Spleen (tissue), 11 donors: ENCODE measurements around the gene MICAL3. TPM values are rescaled to one million over a fixed set of nuclear protein-coding genes. Genes with fewer than 3 reads are reported as not detected.
A peak's percentile ranks its signal among the peaks of the same experiment; 100 is the strongest.

Experiments used
- DNase-seq: peaks from one replicate; pipeline ENCODE4 v3.0.0-alpha.2; 2020
- H3K27ac ChIP-seq, 8 donors: fragments of 200-600 bp; sonication (generic) in 7 of 8; 1 replicate in 4 of 8; 2 replicates in 4 of 8; pipeline versions ENCODE4 v1.5.0 to v1.8.0; 2016 to 2021; ENCODE audit warnings: inconsistent platforms in 4 of 8, mild to moderate bottlenecking in 4 of 8, moderate library complexity in 1 of 8
- H3K27me3 ChIP-seq, 7 donors: fragments of 200-600 bp; sonication (generic) in 6 of 7; replicated peaks in 1 of 7; 1 replicate in 4 of 7; 2 replicates in 3 of 7; pipeline versions ENCODE4 v1.5.0 to v1.8.0; 2016 to 2021; ENCODE audit warnings: inconsistent platforms in 3 of 7, mild to moderate bottlenecking in 1 of 7
- H3K36me3 ChIP-seq, 6 donors: fragments of 200-600 bp; sonication (generic) in 5 of 6; 1 replicate in 4 of 6; 2 replicates in 2 of 6; pipeline versions ENCODE4 v1.5.0 to v1.8.0; 2016 to 2021; ENCODE audit warnings: inconsistent platforms in 2 of 6
- H3K4me1 ChIP-seq, 6 donors: fragments of 200-600 bp; sonication (generic) in 5 of 6; 1 replicate in 3 of 6; 2 replicates in 3 of 6; pipeline versions ENCODE4 v1.5.0 to v1.8.0; 2016 to 2021; ENCODE audit warnings: inconsistent platforms in 3 of 6
- H3K4me3 ChIP-seq, 8 donors: fragments of 200-600 bp; sonication (generic) in 7 of 8; 1 replicate in 4 of 8; 2 replicates in 4 of 8; pipeline versions ENCODE4 v1.5.0 to v1.8.0; 2016 to 2021; ENCODE audit warnings: inconsistent platforms in 4 of 8, mild to moderate bottlenecking in 4 of 8, moderate library complexity in 2 of 8
- H3K9me3 ChIP-seq, 8 donors: fragments of 200-600 bp; sonication (generic) in 7 of 8; 1 replicate in 4 of 8; 2 replicates in 4 of 8; pipeline versions ENCODE4 v1.5.0 to v1.8.0; 2016 to 2021; ENCODE audit warnings: inconsistent platforms in 4 of 8
- POLR2A ChIP-seq, 3 donors: fragments of 450-650 bp; IDR thresholded peaks; one replicate each; pipeline ENCODE4 v1.5.1; 2017; ENCODE audit warnings: antibody characterized with exemption in 3 of 3, mild to moderate bottlenecking in 1 of 3
- POLR2AphosphoS5 ChIP-seq, 3 donors: sonication (generic); formaldehyde crosslinking; IDR thresholded peaks; one replicate each; pipeline ENCODE4 v1.5.1; 2017; ENCODE audit warnings: antibody characterized with exemption in 3 of 3
- WGBS, 5 donors: extraction: QIAGEN DNeasy Blood & Tissue Kit in 3 of 5; methylation state at CpG; one replicate each; pipeline versions ENCODE4 v1.1.5 to v1.1.7; 2013 to 2018; 5-methylcytosine and 5-hydroxymethylcytosine counted together
- intact Hi-C: fragments of 100-400 bp; cut with DNase I; formaldehyde crosslinking; loops from one replicate; pipeline ENCODE4 v1.15.0; 2023; ENCODE audit warnings: low total_unique reads
- polyA plus RNA-seq, 3 donors: library from polyadenylated mRNA; stranded (reverse); fragments of 200-250 nt; gene quantifications; one replicate each; pipeline ENCODE4 v1.2.1, GENCODE V29; 2013
- total RNA-seq, 7 donors: library from RNA; depleted of rRNA in 3 of 7; stranded (reverse); fragments of >200 nt in 3 of 7; fragmentation: NEBNext Ultra II Directional in 4 of 7; extraction: Animal tissue kit (Norgen Biotek cat#: 25700) in 4 of 7; gene quantifications; one replicate each; pipeline versions ENCODE4 v1.1.0 to v1.2.1, GENCODE V29; 2016 to 2021
- TF ChIP-seq, protein P1 (sequence below), 11 experiments: fragments of 200-600 bp in 7 of 11; fragments of 450-650 bp in 4 of 11; sonication (generic) in 4 of 11; IDR thresholded peaks in 8 of 11; conservative IDR thresholded peaks in 3 of 11; 1 replicate in 7 of 11; 2 replicates in 4 of 11; pipeline versions ENCODE4 v1.4.0 to v1.8.0; 2016 to 2021; ENCODE audit warnings: antibody characterized with exemption in 11 of 11, inconsistent platforms in 4 of 11, mild to moderate bottlenecking in 1 of 11
- donor health status: healthy with polysubstance abuse.
- donor health status: DM: no; HTN: no; CAD: no; lungs with moderate emphysema.
- donor health status: DM: no; HTN: no; CAD: no.
- donor health status: Bipolar disorder and iron deficiency.
- donor health status: healthy.
- donor health status: DM: no; HTN: no; CAD: no.
- donor health status: DM: yes; HTN: yes; CAD: no.

The MICAL3 gene
- total and polyA plus RNA-seq, 10 donors, result 2.6 to 133 (median 75.2) TPM

GRCh38 chr22:17962168-17962567 lies 62.2 kb downstream of the MICAL3 start:
- H3K4me3 ChIP-seq, result no peak overlapping the region
- peaks cover 7 to 86% (median 53%) of the 10 kb centered on the region in 6 donors for H3K4me1 ChIP-seq
- TF ChIP-seq POLR2A (IDR thresholded peaks at IDR 0.05) (no peak), POLR2AphosphoS5 (IDR thresholded peaks at IDR 0.05) (no peak)
- TF ChIP-seq, protein P1, sequence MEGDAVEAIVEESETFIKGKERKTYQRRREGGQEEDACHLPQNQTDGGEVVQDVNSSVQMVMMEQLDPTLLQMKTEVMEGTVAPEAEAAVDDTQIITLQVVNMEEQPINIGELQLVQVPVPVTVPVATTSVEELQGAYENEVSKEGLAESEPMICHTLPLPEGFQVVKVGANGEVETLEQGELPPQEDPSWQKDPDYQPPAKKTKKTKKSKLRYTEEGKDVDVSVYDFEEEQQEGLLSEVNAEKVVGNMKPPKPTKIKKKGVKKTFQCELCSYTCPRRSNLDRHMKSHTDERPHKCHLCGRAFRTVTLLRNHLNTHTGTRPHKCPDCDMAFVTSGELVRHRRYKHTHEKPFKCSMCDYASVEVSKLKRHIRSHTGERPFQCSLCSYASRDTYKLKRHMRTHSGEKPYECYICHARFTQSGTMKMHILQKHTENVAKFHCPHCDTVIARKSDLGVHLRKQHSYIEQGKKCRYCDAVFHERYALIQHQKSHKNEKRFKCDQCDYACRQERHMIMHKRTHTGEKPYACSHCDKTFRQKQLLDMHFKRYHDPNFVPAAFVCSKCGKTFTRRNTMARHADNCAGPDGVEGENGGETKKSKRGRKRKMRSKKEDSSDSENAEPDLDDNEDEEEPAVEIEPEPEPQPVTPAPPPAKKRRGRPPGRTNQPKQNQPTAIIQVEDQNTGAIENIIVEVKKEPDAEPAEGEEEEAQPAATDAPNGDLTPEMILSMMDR (IDR thresholded peaks at IDR 0.05 in 8 of 11, conservative IDR thresholded peaks at IDR 0.05 in 3 of 11), result no peak
- intact Hi-C loops, result no loop called here
- no peak for DNase-seq
- no peaks in the 10 kb centered on the region for H3K27me3 ChIP-seq
- no peak overlapping the region for H3K27ac ChIP-seq
- whole genome bisulfite sequencing, 5 donors, result 88 to 94% (median 90%) methylated on average over 13 of the region's 13 CpGs
- H3K9me3 ChIP-seq, result no peaks in the 10 kb centered on the region
- peaks cover 0 to 25% (median 0%) of the 10 kb centered on the region in 6 donors for H3K36me3 ChIP-seq

DNA sequence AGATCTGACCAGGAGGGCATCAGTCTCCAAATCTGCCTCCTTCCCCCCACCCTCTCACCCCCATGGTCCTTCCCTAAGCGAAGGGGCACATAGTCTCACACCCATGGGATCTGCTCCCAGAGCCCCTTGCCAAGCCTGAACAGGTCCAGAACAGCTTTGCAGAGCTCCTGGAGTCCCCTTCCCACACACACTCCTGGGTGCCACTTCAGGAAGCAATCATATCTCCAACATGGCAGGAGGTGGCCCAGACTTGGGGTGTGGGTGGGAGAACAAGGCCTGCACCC lies 63.0 kb downstream of the MICAL3 start:
- H3K27me3 ChIP-seq, result no peaks in the 10 kb centered on the region
- TF ChIP-seq, protein P1 (IDR thresholded peaks at IDR 0.05 in 8 of 11, conservative IDR thresholded peaks at IDR 0.05 in 3 of 11), result no peak
- no peak for TF ChIP-seq POLR2AphosphoS5 (IDR thresholded peaks at IDR 0.05)
- no peak for TF ChIP-seq POLR2A (IDR thresholded peaks at IDR 0.05)
- intact Hi-C loops, result no loop called here
- DNase-seq, result peak; percentile 54
- H3K4me1 ChIP-seq, result peaks cover 7 to 86% (median 49%) of the 10 kb centered on the region in 6 donors
- H3K9me3 ChIP-seq, result no peaks in the 10 kb centered on the region
- H3K36me3 ChIP-seq, result peaks cover 0 to 28% (median 0%) of the 10 kb centered on the region in 6 donors
- H3K27ac ChIP-seq, result no peak overlapping the region
- WGBS, 5 donors, result 0 to 100% (median 78%) methylated on average over 1 of the region's 1 CpG
- no peak overlapping the region for H3K4me3 ChIP-seq

DNA sequence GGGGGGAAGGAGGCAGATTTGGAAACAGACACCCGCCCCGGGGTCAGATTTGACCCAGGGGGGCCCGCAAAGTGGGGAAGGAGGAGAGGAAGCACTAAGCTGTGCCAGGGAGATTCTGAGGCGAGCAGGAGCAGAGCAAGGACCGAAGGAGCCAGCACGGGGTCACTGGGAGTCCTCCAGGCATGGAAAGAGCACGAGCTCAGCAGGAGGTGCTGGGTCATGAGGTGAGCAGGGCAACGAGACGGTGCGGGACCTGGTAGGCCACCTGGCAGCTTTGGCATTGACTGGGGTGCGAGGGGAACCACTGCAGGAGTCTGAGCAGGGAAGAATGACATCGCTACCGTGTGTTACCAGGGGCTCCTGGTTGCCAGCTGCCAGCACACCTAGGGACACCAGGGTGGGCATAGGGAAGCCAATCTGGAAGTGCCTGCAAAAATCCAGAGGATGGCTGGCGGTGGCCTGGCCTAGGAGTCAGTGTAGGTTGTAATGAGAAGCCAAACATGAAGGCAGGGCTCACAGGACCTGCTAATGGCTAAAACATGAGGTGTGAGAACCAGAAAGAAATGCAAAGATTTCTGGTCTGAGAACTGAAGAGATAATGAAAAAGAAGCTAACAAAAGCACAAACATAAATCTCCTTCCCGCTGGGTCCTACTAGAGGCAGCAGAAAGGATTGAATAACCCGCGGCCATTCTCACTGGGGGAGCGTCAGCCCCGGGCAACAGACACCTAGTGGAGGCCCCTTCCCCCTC lies 63.5 kb downstream of the MICAL3 start:
- H3K36me3 ChIP-seq, result peaks cover 0 to 33% (median 0%) of the 10 kb centered on the region in 6 donors
- H3K9me3 ChIP-seq, result no peaks in the 10 kb centered on the region
- H3K27me3 ChIP-seq, result no peaks in the 10 kb centered on the region
- DNase-seq, result peak; percentile 47
- WGBS, 5 donors, result 81 to 90% (median 88%) methylated on average over 19 of the region's 19 CpGs
- TF ChIP-seq, protein P1 (IDR thresholded peaks at IDR 0.05 in 8 of 11, conservative IDR thresholded peaks at IDR 0.05 in 3 of 11), result no peak
- TF ChIP-seq POLR2A (IDR thresholded peaks at IDR 0.05) (no peak), POLR2AphosphoS5 (IDR thresholded peaks at IDR 0.05) (no peak)
- H3K4me3 ChIP-seq, result no peak overlapping the region
- H3K4me1 ChIP-seq, result peaks cover 7 to 86% (median 49%) of the 10 kb centered on the region in 6 donors
- H3K27ac ChIP-seq, result no peak overlapping the region
- intact Hi-C loops, result no loop called here

DNA sequence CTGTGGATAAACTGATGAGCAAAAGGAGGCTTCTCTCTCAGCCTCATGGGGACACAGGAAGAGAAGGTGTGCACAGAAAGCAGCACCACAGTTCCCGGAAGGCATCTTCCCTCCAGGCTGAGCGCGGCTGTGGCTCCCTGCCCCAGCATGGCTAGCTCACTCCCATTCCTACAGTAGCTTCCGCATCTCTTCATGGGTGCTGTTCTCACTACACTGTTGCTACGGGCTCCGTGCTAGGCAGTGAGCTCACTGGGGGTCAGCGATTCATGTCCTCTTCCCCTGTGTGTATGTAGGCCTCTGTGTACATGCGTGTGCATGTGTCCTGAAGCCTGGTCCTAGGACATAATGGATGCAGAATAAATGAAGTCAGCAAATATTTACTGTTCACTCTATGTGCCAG lies 64.3 kb downstream of the MICAL3 start:
- H3K9me3 ChIP-seq, result no peaks in the 10 kb centered on the region
- H3K36me3 ChIP-seq, result peaks cover 0 to 34% (median 0%) of the 10 kb centered on the region in 6 donors
- no peaks in the 10 kb centered on the region for H3K27me3 ChIP-seq
- H3K4me1 ChIP-seq, result peaks cover 7 to 86% (median 46%) of the 10 kb centered on the region in 6 donors
- intact Hi-C loops, result no loop called here
- WGBS, 5 donors, result 89 to 97% (median 94%) methylated on average over 8 of the region's 8 CpGs
- no peak for TF ChIP-seq POLR2A (IDR thresholded peaks at IDR 0.05)
- TF ChIP-seq POLR2AphosphoS5 (IDR thresholded peaks at IDR 0.05), result no peak
- H3K4me3 ChIP-seq, result no peak overlapping the region
- peak; percentile 37 for DNase-seq
- no peak overlapping the region for H3K27ac ChIP-seq
